CD14-positive monocyte (primary cell): ENCODE results near the gene MCU. TPM values are rescaled to one million over a fixed set of nuclear protein-coding genes. Genes with fewer than 3 reads are reported as not detected.

ENCODE experiments used
- DNase-seq, 3 donors: peaks; one replicate each; pipeline ENCODE4 v3.0.0-alpha.2; 2011 to 2022
- H2AFZ ChIP-seq: 2 replicates; pipeline ENCODE4 v1.6.0; 2012; ENCODE audit warnings: mild to moderate bottlenecking, low read depth, low read length, inconsistent platforms; ENCODE audit not compliant: insufficient read depth, poor library complexity, severe bottlenecking
- H3K27ac ChIP-seq, 2 donors: 1 replicate in 1 of 2; 2 replicates in 1 of 2; pipeline ENCODE4 v1.5.1; 2012 to 2013; ENCODE audit warnings: low read length in 2 of 2, control low read depth in 1 of 2, inconsistent platforms in 1 of 2, low read depth in 1 of 2, mild to moderate bottlenecking in 1 of 2
- H3K27me3 ChIP-seq, 2 donors: one replicate each; pipeline versions ENCODE4 v1.6.0 to v1.6.1; 2011 to 2013; ENCODE audit warnings: low read length in 2 of 2; ENCODE audit not compliant: control insufficient read depth in 2 of 2, insufficient read depth in 2 of 2
- H3K36me3 ChIP-seq, 2 donors: replicated peaks in 1 of 2; 1 replicate in 1 of 2; 2 replicates in 1 of 2; pipeline versions ENCODE4 v1.5.1 to v1.6.1; 2012 to 2013; ENCODE audit warnings: low read length in 2 of 2, control low read depth in 1 of 2, inconsistent platforms in 1 of 2, mild to moderate bottlenecking in 1 of 2; ENCODE audit not compliant: insufficient read depth in 2 of 2, control insufficient read depth in 1 of 2
- H3K4me1 ChIP-seq, 2 donors: 1 replicate in 1 of 2; 2 replicates in 1 of 2; pipeline versions ENCODE4 v1.5.1 to v1.6.1; 2012 to 2013; ENCODE audit warnings: low read length in 2 of 2, control low read depth in 1 of 2, inconsistent platforms in 1 of 2, mild to moderate bottlenecking in 1 of 2, moderate library complexity in 1 of 2; ENCODE audit not compliant: insufficient read depth in 2 of 2, control insufficient read depth in 1 of 2
- H3K4me2 ChIP-seq: replicated peaks from 2 replicates; pipeline ENCODE3; 2012; ENCODE audit warnings: low read length, moderate library complexity, mild to moderate bottlenecking; ENCODE audit not compliant: poor library complexity, severe bottlenecking; ENCODE audit errors: extremely low read depth
- H3K4me3 ChIP-seq, 3 experiments: fragments of 200-600 bp in 1 of 3; sonication (generic) in 1 of 3; replicated peaks in 1 of 3; 1 replicate in 2 of 3; 2 replicates in 1 of 3; pipeline ENCODE4 v1.5.1; 2011 to 2013; ENCODE audit warnings: low read length in 3 of 3, mild to moderate bottlenecking in 3 of 3, control low read depth in 2 of 3, low read depth in 2 of 3, inconsistent platforms in 1 of 3, moderate library complexity in 1 of 3
- H3K79me2 ChIP-seq: 2 replicates; pipeline ENCODE4 v1.6.0; 2012; ENCODE audit warnings: mild to moderate bottlenecking, control low read depth, inconsistent platforms, low read length, moderate library complexity; ENCODE audit not compliant: insufficient read depth
- H3K9ac ChIP-seq: 2 replicates; pipeline ENCODE4 v1.6.0; 2017; ENCODE audit warnings: low read length, mild to moderate bottlenecking; ENCODE audit not compliant: insufficient read depth, poor library complexity, severe bottlenecking
- H3K9me3 ChIP-seq, 2 donors: replicated peaks in 1 of 2; 1 replicate in 1 of 2; 2 replicates in 1 of 2; pipeline versions ENCODE4 v1.5.1 to v1.6.1; 2012 to 2013; ENCODE audit warnings: low read length in 2 of 2, control low read depth in 1 of 2; ENCODE audit not compliant: control insufficient read depth in 1 of 2, insufficient read depth in 1 of 2
- H4K20me1 ChIP-seq: 2 replicates; pipeline ENCODE4 v1.6.0; 2012; ENCODE audit warnings: mild to moderate bottlenecking, low read length, control low read depth, moderate library complexity; ENCODE audit not compliant: insufficient read depth
- H3K27ac Mint-ChIP-seq, 7 donors: one replicate each; pipeline ENCODE4 v1.8.0; 2020; ENCODE audit warnings: mild to moderate bottlenecking in 7 of 7, mixed read lengths in 7 of 7, moderate library complexity in 6 of 7, inconsistent platforms in 2 of 7
- H3K27me3 Mint-ChIP-seq, 3 donors: one replicate each; pipeline ENCODE4 v1.8.0; 2021 to 2022; ENCODE audit warnings: low read depth in 3 of 3, mild to moderate bottlenecking in 3 of 3, mixed read lengths in 3 of 3, moderate library complexity in 3 of 3, inconsistent platforms in 1 of 3
- H3K36me3 Mint-ChIP-seq, 2 donors: one replicate each; pipeline ENCODE4 v1.8.0; 2020; ENCODE audit warnings: mixed read lengths in 2 of 2, inconsistent platforms in 1 of 2, mild to moderate bottlenecking in 1 of 2
- H3K4me1 Mint-ChIP-seq: one replicate; pipeline ENCODE4 v1.8.0; 2020; ENCODE audit warnings: mild to moderate bottlenecking, mixed read lengths
- H3K4me3 Mint-ChIP-seq, 2 donors: one replicate each; pipeline ENCODE4 v1.8.0; 2020; ENCODE audit warnings: mild to moderate bottlenecking in 2 of 2, mixed read lengths in 2 of 2, moderate library complexity in 1 of 2
- H3K9me3 Mint-ChIP-seq, 7 donors: one replicate each; pipeline ENCODE4 v1.8.0; 2020 to 2022; ENCODE audit warnings: mixed read lengths in 7 of 7, mild to moderate bottlenecking in 6 of 7, moderate library complexity in 6 of 7, inconsistent platforms in 2 of 7
- WGBS: methylation state at CpG from one replicate; pipeline ENCODE4 v1.1.5; 2013; ENCODE audit warnings: missing lambda C conversion rate; ENCODE audit not compliant: insufficient coverage; 5-methylcytosine and 5-hydroxymethylcytosine counted together
- intact Hi-C, 2 donors: fragments of 100-400 bp; cut with micrococcal nuclease; formaldehyde crosslinking; loops; one replicate each; pipeline versions ENCODE4 v1.15.0 to v1.15.1; 2023
- polyA plus RNA-seq, 3 donors: library from polyadenylated mRNA; depleted of rRNA in 1 of 3; unstranded in 2 of 3; stranded (reverse) in 1 of 3; fragments of 300-500 nt in 2 of 3; fragments of >200 nt in 1 of 3; fragmentation: Illumina TruSeq in 2 of 3; gene quantifications; 1 replicate in 2 of 3; 2 replicates in 1 of 3; pipeline ENCODE4 v1.2.3, GENCODE V29; 2012 to 2021
- TF ChIP-seq, protein P1 (sequence below): fragments of 200-600 bp; IDR thresholded peaks from one replicate; pipeline ENCODE4 v1.8.0; 2022; ENCODE audit warnings: antibody characterized with exemption, mild to moderate bottlenecking

The MCU gene
- polyA plus RNA-seq, 3 donors, result 11.7 to 23.1 (median 16.5) TPM

DNA sequence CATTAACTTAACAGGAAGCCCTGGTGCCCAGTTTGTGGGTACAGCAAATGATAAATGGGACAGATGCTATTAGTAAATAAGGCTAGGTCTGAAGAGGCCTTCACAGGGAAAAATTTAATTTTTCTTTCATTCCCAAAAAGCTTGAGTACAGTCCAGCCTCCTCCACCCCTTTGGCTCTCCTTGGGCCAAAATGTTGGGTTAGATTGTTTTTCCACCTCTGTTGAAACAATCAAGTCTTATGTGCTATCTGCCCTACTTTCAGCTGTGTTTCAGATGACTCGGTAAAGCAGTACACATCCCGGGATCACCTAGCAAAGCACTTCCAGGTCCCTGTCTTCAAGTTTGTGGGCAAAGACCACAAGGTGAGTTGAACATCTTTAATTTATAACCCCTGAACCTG is 238.3 kb downstream of the MCU start:
- Histone ChIP-seq H3K9ac (no peak overlapping the region), H4K20me1 (no peaks in the 10 kb centered on the region), H3K36me3 (no peaks in the 10 kb centered on the region), H3K27ac (no peak overlapping the region), H3K4me1 (no peaks in the 10 kb centered on the region), H3K79me2 (no peaks in the 10 kb centered on the region), H3K4me3 (no peak overlapping the region), H3K27me3 (no peaks in the 10 kb centered on the region), H3K9me3 (no peaks in the 10 kb centered on the region), H2AFZ (no peak overlapping the region), H3K4me2 (no peak overlapping the region)
- peaks cover 0 to 6% (median 5%) of the 10 kb centered on the region in 3 donors for H3K27me3 Mint-ChIP-seq
- TF ChIP-seq, protein P1, sequence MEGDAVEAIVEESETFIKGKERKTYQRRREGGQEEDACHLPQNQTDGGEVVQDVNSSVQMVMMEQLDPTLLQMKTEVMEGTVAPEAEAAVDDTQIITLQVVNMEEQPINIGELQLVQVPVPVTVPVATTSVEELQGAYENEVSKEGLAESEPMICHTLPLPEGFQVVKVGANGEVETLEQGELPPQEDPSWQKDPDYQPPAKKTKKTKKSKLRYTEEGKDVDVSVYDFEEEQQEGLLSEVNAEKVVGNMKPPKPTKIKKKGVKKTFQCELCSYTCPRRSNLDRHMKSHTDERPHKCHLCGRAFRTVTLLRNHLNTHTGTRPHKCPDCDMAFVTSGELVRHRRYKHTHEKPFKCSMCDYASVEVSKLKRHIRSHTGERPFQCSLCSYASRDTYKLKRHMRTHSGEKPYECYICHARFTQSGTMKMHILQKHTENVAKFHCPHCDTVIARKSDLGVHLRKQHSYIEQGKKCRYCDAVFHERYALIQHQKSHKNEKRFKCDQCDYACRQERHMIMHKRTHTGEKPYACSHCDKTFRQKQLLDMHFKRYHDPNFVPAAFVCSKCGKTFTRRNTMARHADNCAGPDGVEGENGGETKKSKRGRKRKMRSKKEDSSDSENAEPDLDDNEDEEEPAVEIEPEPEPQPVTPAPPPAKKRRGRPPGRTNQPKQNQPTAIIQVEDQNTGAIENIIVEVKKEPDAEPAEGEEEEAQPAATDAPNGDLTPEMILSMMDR, result no peak
- no peak overlapping the region for H3K4me3 Mint-ChIP-seq
- intact Hi-C loops, result no loop called here
- H3K36me3 Mint-ChIP-seq, result no peaks in the 10 kb centered on the region
- 94% methylated on average over 2 of the region's 2 CpGs for WGBS
- peaks cover 0 to 1% (median 0%) of the 10 kb centered on the region in 7 donors for H3K9me3 Mint-ChIP-seq
- no peak for DNase-seq
- peaks cover 3% of the 10 kb centered on the region for H3K4me1 Mint-ChIP-seq
- H3K27ac Mint-ChIP-seq, result no peak overlapping the region

DNA sequence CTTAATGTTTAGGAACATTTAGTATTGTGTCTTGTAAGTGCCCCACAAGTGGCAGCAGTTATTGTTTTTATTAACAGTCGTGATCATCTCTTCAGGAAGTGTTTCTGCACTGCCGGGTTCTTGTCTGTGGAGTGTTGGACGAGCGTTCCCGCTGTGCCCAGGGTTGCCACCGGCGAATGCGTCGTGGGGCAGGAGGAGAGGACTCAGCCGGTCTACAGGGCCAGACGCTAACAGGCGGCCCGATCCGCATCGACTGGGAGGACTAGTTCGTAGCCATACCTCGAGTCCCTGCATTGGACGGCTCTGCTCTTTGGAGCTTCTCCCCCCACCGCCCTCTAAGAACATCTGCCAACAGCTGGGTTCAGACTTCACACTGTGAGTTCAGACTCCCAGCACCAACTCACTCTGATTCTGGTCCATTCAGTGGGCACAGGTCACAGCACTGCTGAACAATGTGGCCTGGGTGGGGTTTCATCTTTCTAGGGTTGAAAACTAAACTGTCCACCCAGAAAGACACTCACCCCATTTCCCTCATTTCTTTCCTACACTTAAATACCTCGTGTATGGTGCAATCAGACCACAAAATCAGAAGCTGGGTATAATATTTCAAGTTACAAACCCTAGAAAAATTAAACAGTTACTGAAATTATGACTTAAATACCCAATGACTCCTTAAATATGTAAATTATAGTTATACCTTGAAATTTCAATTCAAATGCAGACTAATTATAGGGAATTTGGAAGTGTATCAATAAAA is 240.5 kb downstream of the MCU start:
- H3K4me1 ChIP-seq, result no peaks in the 10 kb centered on the region
- intact Hi-C loops, result no loop called here
- Mint-ChIP-seq H3K9me3 (peaks cover 0 to 2% (median 0%) of the 10 kb centered on the region in 7 donors), H3K36me3 (no peaks in the 10 kb centered on the region), H3K27me3 (peaks cover 0 to 5% (median 3%) of the 10 kb centered on the region in 3 donors), H3K4me3 (no peak overlapping the region), H3K4me1 (peaks cover 6% of the 10 kb centered on the region), H3K27ac (no peak overlapping the region)
- no peak overlapping the region for H3K9ac ChIP-seq
- H3K4me2 ChIP-seq, result no peak overlapping the region
- 88% methylated on average over 20 of the region's 20 CpGs for WGBS
- no peak overlapping the region for H2AFZ ChIP-seq
- H3K79me2 ChIP-seq, result no peaks in the 10 kb centered on the region
- no peaks in the 10 kb centered on the region for H3K9me3 ChIP-seq
- H3K27ac ChIP-seq, result no peak overlapping the region
- H4K20me1 ChIP-seq, result no peaks in the 10 kb centered on the region
- no peaks in the 10 kb centered on the region for H3K36me3 ChIP-seq
- no peak for DNase-seq
- H3K27me3 ChIP-seq, result no peaks in the 10 kb centered on the region
- TF ChIP-seq, protein P1, result no peak
- no peak overlapping the region for H3K4me3 ChIP-seq
